Measurements from ENCODE around the gene PDZD2.

- TF ChIP-seq EP300 (IDR thresholded peaks at IDR 0.05) (no peak), CTCF (IDR thresholded peaks at IDR 0.05) (no peak), POLR2A (IDR thresholded peaks at IDR 0.05) (no peak), POLR2AphosphoS5 (IDR thresholded peaks at IDR 0.05) (no peak)
These were observed 13.5 kb upstream of the PDZD2 start for GRCh38 chr5:31625394-31625793.

Measured in sigmoid colon (tissue), 4 donors.